WTC11 (cell line): ENCODE results near the gene CNOT6. TPM values are rescaled to one million over a fixed set of nuclear protein-coding genes. Genes with fewer than 3 reads are reported as not detected.

ENCODE experiments used
- ATAC-seq: fragments of 200-7000 bp; cut with Tn5 transposase; 2 replicates; pipeline ENCODE4 v1.10.0; 2021; ENCODE audit warnings: mild to moderate bottlenecking, moderate library complexity
- CTCF ChIA-PET: fragments of 300-600 bp; sonication (Branson Sonifier 250); formaldehyde crosslinking; loops from one replicate; lab custom pipeline; 2021; ENCODE audit warnings: antibody characterized with exemption; lab: Charles Lee
- POLR2A ChIA-PET: fragments of 350-600 bp; sonication (Branson Sonifier 250); formaldehyde crosslinking; loops from one replicate; lab custom pipeline; 2021; ENCODE audit warnings: antibody characterized with exemption; lab: Charles Lee
- DNase-seq: peaks from one replicate; pipeline ENCODE4 v3.0.0; 2021; ENCODE audit warnings: low spot score
- H3K27ac Mint-ChIP-seq: 2 replicates; pipeline ENCODE4 v1.8.0; 2021; ENCODE audit warnings: mixed read lengths
- H3K27me3 Mint-ChIP-seq: 2 replicates; pipeline ENCODE4 v1.8.0; 2021; ENCODE audit warnings: low read depth, mild to moderate bottlenecking, moderate library complexity, mixed read lengths
- H3K36me3 Mint-ChIP-seq: 2 replicates; pipeline ENCODE4 v1.8.0; 2021; ENCODE audit warnings: mixed read lengths
- H3K4me1 Mint-ChIP-seq: 2 replicates; pipeline ENCODE4 v1.8.0; 2022; ENCODE audit warnings: mixed read lengths
- H3K4me3 Mint-ChIP-seq: 2 replicates; pipeline ENCODE4 v1.8.0; 2021; ENCODE audit warnings: mild to moderate bottlenecking, moderate library complexity, mixed read lengths
- H3K9me3 Mint-ChIP-seq: 2 replicates; pipeline ENCODE4 v1.8.0; 2021; ENCODE audit warnings: mixed read lengths
- CBFB ChIP-seq: sonication (generic); formaldehyde crosslinking; IDR thresholded peaks from 2 replicates; pipeline ENCODE4 v1.8.1; 2022; ENCODE audit warnings: mild to moderate bottlenecking, low read depth, missing genetic modification reagents
- CREM ChIP-seq: sonication (generic); formaldehyde crosslinking; IDR thresholded peaks from 2 replicates; pipeline ENCODE4 v1.8.1; 2022; ENCODE audit warnings: mild to moderate bottlenecking, missing genetic modification reagents, moderate library complexity
- FOXJ3 ChIP-seq: sonication (generic); formaldehyde crosslinking; IDR thresholded peaks from 2 replicates; pipeline ENCODE4 v1.9.0; 2021; ENCODE audit warnings: missing genetic modification reagents, mild to moderate bottlenecking, borderline replicate concordance
- FOXK1 ChIP-seq: sonication (generic); formaldehyde crosslinking; IDR thresholded peaks from 2 replicates; pipeline ENCODE4 v1.8.0; 2022; ENCODE audit warnings: mild to moderate bottlenecking, moderate library complexity, missing genetic modification reagents
- JUN ChIP-seq: sonication (generic); formaldehyde crosslinking; IDR thresholded peaks from 2 replicates; pipeline ENCODE4 v1.8.0; 2023; ENCODE audit warnings: mild to moderate bottlenecking, missing genetic modification reagents
- PRRX2 ChIP-seq: fragments of 250-450 bp; sonication (Bioruptor Pico); IDR thresholded peaks from 2 replicates; pipeline ENCODE4 v1.8.0; 2021; ENCODE audit warnings: mild to moderate bottlenecking
- RORB ChIP-seq: fragments of 250-450 bp; sonication (Bioruptor Pico); IDR thresholded peaks from 2 replicates; pipeline ENCODE4 v1.9.0; 2021; ENCODE audit warnings: mild to moderate bottlenecking
- TCF7 ChIP-seq: sonication (generic); formaldehyde crosslinking; IDR thresholded peaks from 2 replicates; pipeline ENCODE4 v1.8.0; 2022; ENCODE audit warnings: mild to moderate bottlenecking, low read depth, missing genetic modification reagents, moderate library complexity
- TEAD4 ChIP-seq: sonication (generic); formaldehyde crosslinking; IDR thresholded peaks from 2 replicates; pipeline ENCODE4 v1.8.0; 2022; ENCODE audit warnings: mild to moderate bottlenecking, missing genetic modification reagents
- ZNF263 ChIP-seq: sonication (generic); formaldehyde crosslinking; IDR thresholded peaks from 2 replicates; pipeline ENCODE4 v1.8.1; 2022; ENCODE audit warnings: low read depth, mild to moderate bottlenecking, moderate library complexity, missing genetic modification reagents
- ZNF671 ChIP-seq: fragments of 250-450 bp; sonication (Bioruptor Pico); IDR thresholded peaks from 2 replicates; pipeline ENCODE4 v1.8.0; 2021; ENCODE audit warnings: mild to moderate bottlenecking
- total RNA-seq: library from RNA; stranded (reverse); gene quantifications from 3 replicates; pipeline ENCODE4 v1.2.3, GENCODE V29; 2021
- TF ChIP-seq, protein P1 (sequence below): sonication (generic); formaldehyde crosslinking; IDR thresholded peaks from 2 replicates; pipeline ENCODE4 v1.8.0; 2023; ENCODE audit warnings: missing genetic modification reagents
- TF ChIP-seq, protein P2 (sequence below): sonication (generic); formaldehyde crosslinking; IDR thresholded peaks from 2 replicates; pipeline ENCODE4 v1.8.1; 2023; ENCODE audit warnings: mild to moderate bottlenecking, moderate library complexity, missing genetic modification reagents
- TF ChIP-seq, protein P3 (sequence below): fragments of 200-600 bp; IDR thresholded peaks from 2 replicates; pipeline ENCODE4 v1.8.0; 2022; ENCODE audit warnings: antibody characterized with exemption
- TF ChIP-seq, protein P4 (sequence below): sonication (generic); formaldehyde crosslinking; IDR thresholded peaks from 2 replicates; pipeline ENCODE4 v1.8.1; 2022; ENCODE audit warnings: low read depth, mild to moderate bottlenecking, moderate library complexity, missing genetic modification reagents, borderline replicate concordance
- TF ChIP-seq, protein P5 (sequence below): sonication (generic); formaldehyde crosslinking; IDR thresholded peaks from 2 replicates; pipeline ENCODE4 v1.8.0; 2022; ENCODE audit warnings: mild to moderate bottlenecking, missing genetic modification reagents
- TF ChIP-seq, protein P6 (sequence below): sonication (generic); formaldehyde crosslinking; IDR thresholded peaks from 2 replicates; pipeline ENCODE4 v1.8.1; 2023; ENCODE audit warnings: mild to moderate bottlenecking, missing genetic modification reagents, moderate library complexity
- TF ChIP-seq, protein P7 (sequence below): fragments of 250-450 bp; sonication (Bioruptor Pico); IDR thresholded peaks from 2 replicates; pipeline ENCODE4 v2.1.2; 2022; ENCODE audit warnings: mild to moderate bottlenecking, moderate library complexity
- TF ChIP-seq, protein P8 (sequence below): fragments of 250-450 bp; sonication (Bioruptor Pico); IDR thresholded peaks from 2 replicates; pipeline ENCODE4 v1.9.0; 2021; ENCODE audit warnings: mild to moderate bottlenecking, borderline replicate concordance

The CNOT6 gene
- total RNA-seq, 1 experiment from 2014 or later: 41.0 TPM

DNA sequence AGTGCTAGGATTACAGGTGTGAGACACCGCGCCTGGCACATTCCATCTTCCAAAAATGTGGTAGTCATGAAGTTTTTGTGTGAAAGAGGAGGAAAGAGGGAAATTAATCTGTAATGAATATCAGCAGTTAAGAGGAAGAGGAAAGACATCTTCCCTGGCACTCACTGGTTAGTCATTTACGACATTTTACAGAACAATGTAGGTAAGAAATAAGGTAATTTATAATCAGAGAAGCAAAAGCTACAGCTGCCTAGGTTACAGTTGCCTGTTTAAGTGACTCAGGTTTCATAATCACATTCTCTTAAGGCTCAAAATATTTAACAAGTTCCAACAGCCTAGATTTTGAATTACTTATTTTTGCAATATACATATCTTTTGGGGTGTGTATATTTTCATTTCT is 26.9 kb downstream of the CNOT6 start:
- POLR2A ChIA-PET: no interaction called here
- Mint-ChIP-seq H3K4me1 (peaks cover 76% of the 10 kb centered on the region), H3K27me3 (no peaks in the 10 kb centered on the region), H3K9me3 (no peaks in the 10 kb centered on the region), H3K4me3 (no peak overlapping the region), H3K27ac (peak overlapping the region; percentile 88), H3K36me3 (no peaks in the 10 kb centered on the region)
- ATAC-seq (no peak), DNase-seq (no peak)
- TF ChIP-seq, protein P1, sequence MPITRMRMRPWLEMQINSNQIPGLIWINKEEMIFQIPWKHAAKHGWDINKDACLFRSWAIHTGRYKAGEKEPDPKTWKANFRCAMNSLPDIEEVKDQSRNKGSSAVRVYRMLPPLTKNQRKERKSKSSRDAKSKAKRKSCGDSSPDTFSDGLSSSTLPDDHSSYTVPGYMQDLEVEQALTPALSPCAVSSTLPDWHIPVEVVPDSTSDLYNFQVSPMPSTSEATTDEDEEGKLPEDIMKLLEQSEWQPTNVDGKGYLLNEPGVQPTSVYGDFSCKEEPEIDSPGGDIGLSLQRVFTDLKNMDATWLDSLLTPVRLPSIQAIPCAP (CRISPR knock-in tag): no peak
- TF ChIP-seq JUN (CRISPR knock-in tag) (no peak), FOXJ3 (CRISPR knock-in tag) (no peak), TCF7 (CRISPR knock-in tag) (no peak)
- TF ChIP-seq, protein P2, sequence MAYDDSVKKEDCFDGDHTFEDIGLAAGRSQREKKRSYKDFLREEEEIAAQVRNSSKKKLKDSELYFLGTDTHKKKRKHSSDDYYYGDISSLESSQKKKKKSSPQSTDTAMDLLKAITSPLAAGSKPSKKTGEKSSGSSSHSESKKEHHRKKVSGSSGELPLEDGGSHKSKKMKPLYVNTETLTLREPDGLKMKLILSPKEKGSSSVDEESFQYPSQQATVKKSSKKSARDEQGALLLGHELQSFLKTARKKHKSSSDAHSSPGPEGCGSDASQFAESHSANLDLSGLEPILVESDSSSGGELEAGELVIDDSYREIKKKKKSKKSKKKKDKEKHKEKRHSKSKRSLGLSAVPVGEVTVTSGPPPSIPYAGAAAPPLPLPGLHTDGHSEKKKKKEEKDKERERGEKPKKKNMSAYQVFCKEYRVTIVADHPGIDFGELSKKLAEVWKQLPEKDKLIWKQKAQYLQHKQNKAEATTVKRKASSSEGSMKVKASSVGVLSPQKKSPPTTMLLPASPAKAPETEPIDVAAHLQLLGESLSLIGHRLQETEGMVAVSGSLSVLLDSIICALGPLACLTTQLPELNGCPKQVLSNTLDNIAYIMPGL (CRISPR knock-in tag): no peak
- TF ChIP-seq, protein P3, sequence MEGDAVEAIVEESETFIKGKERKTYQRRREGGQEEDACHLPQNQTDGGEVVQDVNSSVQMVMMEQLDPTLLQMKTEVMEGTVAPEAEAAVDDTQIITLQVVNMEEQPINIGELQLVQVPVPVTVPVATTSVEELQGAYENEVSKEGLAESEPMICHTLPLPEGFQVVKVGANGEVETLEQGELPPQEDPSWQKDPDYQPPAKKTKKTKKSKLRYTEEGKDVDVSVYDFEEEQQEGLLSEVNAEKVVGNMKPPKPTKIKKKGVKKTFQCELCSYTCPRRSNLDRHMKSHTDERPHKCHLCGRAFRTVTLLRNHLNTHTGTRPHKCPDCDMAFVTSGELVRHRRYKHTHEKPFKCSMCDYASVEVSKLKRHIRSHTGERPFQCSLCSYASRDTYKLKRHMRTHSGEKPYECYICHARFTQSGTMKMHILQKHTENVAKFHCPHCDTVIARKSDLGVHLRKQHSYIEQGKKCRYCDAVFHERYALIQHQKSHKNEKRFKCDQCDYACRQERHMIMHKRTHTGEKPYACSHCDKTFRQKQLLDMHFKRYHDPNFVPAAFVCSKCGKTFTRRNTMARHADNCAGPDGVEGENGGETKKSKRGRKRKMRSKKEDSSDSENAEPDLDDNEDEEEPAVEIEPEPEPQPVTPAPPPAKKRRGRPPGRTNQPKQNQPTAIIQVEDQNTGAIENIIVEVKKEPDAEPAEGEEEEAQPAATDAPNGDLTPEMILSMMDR: no peak
- CTCF ChIA-PET: interaction anchor here (1.0 kb wide), 2 partner anchors 21 to 149 kb away, joined by 3 read pairs; no protein-coding TSS in a partner anchor

DNA sequence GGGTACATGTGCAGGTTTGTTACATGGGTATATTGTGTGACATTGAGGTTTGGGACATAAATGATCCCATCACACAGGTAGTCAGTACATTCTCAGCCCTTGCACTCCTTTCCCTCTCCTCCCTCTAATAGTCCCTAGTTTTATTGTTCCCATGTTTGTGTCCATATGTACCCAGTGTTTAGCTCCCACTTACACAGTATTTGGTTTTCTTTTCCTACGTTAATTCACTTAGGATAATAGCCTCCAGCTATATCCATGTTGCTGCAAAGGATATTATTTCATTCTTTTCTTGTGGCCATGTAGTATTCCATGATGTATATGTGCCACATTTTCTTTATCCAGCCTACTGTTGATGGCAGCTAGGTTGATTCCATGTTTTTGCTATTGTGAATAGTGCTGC is 27.4 kb downstream of the CNOT6 start:
- H3K27me3 Mint-ChIP-seq: no peaks in the 10 kb centered on the region
- no peak for TF ChIP-seq FOXK1
- no peak for TF ChIP-seq JUN (CRISPR knock-in tag)
- no peak for TF ChIP-seq CBFB (CRISPR knock-in tag)
- TF ChIP-seq CREM (CRISPR knock-in tag): no peak
- TF ChIP-seq, protein P4, sequence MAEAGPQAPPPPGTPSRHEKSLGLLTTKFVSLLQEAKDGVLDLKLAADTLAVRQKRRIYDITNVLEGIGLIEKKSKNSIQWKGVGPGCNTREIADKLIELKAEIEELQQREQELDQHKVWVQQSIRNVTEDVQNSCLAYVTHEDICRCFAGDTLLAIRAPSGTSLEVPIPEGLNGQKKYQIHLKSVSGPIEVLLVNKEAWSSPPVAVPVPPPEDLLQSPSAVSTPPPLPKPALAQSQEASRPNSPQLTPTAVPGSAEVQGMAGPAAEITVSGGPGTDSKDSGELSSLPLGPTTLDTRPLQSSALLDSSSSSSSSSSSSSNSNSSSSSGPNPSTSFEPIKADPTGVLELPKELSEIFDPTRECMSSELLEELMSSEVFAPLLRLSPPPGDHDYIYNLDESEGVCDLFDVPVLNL: no peak
- TF ChIP-seq, protein P5, sequence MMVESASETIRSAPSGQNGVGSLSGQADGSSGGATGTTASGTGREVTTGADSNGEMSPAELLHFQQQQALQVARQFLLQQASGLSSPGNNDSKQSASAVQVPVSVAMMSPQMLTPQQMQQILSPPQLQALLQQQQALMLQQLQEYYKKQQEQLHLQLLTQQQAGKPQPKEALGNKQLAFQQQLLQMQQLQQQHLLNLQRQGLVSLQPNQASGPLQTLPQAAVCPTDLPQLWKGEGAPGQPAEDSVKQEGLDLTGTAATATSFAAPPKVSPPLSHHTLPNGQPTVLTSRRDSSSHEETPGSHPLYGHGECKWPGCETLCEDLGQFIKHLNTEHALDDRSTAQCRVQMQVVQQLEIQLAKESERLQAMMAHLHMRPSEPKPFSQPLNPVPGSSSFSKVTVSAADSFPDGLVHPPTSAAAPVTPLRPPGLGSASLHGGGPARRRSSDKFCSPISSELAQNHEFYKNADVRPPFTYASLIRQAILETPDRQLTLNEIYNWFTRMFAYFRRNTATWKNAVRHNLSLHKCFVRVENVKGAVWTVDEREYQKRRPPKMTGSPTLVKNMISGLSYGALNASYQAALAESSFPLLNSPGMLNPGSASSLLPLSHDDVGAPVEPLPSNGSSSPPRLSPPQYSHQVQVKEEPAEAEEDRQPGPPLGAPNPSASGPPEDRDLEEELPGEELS (CRISPR knock-in tag): no peak
- no peak for TF ChIP-seq ZNF263 (CRISPR knock-in tag)
- TF ChIP-seq, protein P6, sequence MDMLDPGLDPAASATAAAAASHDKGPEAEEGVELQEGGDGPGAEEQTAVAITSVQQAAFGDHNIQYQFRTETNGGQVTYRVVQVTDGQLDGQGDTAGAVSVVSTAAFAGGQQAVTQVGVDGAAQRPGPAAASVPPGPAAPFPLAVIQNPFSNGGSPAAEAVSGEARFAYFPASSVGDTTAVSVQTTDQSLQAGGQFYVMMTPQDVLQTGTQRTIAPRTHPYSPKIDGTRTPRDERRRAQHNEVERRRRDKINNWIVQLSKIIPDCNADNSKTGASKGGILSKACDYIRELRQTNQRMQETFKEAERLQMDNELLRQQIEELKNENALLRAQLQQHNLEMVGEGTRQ: no peak
- no peak for TF ChIP-seq TEAD4 (CRISPR knock-in tag)
- TF ChIP-seq ZNF671 (CRISPR knock-in tag): no peak
- no peak for TF ChIP-seq PRRX2 (CRISPR knock-in tag)
- no peak for TF ChIP-seq RORB (CRISPR knock-in tag)
- TF ChIP-seq, protein P7, sequence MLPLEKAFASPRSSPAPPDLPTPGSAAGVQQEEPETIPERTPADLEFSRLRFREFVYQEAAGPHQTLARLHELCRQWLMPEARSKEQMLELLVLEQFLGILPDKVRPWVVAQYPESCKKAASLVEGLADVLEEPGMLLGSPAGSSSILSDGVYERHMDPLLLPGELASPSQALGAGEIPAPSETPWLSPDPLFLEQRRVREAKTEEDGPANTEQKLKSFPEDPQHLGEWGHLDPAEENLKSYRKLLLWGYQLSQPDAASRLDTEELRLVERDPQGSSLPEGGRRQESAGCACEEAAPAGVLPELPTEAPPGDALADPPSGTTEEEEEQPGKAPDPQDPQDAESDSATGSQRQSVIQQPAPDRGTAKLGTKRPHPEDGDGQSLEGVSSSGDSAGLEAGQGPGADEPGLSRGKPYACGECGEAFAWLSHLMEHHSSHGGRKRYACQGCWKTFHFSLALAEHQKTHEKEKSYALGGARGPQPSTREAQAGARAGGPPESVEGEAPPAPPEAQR (CRISPR knock-in tag): no peak
- TF ChIP-seq, protein P8, sequence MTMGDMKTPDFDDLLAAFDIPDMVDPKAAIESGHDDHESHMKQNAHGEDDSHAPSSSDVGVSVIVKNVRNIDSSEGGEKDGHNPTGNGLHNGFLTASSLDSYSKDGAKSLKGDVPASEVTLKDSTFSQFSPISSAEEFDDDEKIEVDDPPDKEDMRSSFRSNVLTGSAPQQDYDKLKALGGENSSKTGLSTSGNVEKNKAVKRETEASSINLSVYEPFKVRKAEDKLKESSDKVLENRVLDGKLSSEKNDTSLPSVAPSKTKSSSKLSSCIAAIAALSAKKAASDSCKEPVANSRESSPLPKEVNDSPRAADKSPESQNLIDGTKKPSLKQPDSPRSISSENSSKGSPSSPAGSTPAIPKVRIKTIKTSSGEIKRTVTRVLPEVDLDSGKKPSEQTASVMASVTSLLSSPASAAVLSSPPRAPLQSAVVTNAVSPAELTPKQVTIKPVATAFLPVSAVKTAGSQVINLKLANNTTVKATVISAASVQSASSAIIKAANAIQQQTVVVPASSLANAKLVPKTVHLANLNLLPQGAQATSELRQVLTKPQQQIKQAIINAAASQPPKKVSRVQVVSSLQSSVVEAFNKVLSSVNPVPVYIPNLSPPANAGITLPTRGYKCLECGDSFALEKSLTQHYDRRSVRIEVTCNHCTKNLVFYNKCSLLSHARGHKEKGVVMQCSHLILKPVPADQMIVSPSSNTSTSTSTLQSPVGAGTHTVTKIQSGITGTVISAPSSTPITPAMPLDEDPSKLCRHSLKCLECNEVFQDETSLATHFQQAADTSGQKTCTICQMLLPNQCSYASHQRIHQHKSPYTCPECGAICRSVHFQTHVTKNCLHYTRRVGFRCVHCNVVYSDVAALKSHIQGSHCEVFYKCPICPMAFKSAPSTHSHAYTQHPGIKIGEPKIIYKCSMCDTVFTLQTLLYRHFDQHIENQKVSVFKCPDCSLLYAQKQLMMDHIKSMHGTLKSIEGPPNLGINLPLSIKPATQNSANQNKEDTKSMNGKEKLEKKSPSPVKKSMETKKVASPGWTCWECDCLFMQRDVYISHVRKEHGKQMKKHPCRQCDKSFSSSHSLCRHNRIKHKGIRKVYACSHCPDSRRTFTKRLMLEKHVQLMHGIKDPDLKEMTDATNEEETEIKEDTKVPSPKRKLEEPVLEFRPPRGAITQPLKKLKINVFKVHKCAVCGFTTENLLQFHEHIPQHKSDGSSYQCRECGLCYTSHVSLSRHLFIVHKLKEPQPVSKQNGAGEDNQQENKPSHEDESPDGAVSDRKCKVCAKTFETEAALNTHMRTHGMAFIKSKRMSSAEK (CRISPR knock-in tag): no peak

More for the DNA sequence above, 27.4 kb downstream of the CNOT6 start:
- no peaks in the 10 kb centered on the region for H3K9me3 Mint-ChIP-seq
- ChIA-PET POLR2A (no interaction called here), CTCF (interaction anchor here (1.0 kb wide), 1 partner anchor 21 kb away, joined by 3 read pairs; no protein-coding TSS in a partner anchor)
- peaks cover 4% of the 10 kb centered on the region for H3K36me3 Mint-ChIP-seq
- ATAC-seq: no peak
- peaks cover 77% of the 10 kb centered on the region for H3K4me1 Mint-ChIP-seq
- DNase-seq: no peak
- H3K4me3 Mint-ChIP-seq: no peak overlapping the region
- H3K27ac Mint-ChIP-seq: no peak overlapping the region
